GM21367 (cell line): ENCODE measurements around the gene SYNPR.

ENCODE experiments used
- ATAC-seq: cut with Tn5 transposase; IDR thresholded peaks from one replicate; pipeline ENCODE4 v1.9.1; 2021; ENCODE audit not compliant: unreplicated experiment

Gene SYNPR

DNA sequence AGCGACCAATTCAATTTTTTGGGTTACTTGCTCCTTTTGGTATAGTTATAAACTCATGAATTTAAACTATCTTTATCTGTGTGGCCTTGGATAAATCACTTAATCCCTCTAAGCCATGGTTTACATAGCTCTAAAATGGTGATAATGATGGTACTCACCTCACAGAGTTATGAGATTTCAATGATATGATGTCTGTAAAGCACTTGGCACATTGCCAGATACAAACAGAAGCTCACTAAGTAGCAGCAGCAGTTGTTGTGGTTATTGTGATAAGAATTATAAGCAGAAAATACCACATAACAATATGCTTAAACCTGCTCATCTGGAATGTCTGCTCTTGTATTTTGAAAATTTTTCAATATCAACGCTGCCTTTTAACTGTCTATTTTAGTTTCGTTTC lies 189.3 kb downstream of the SYNPR start:
- no peak for ATAC-seq

DNA sequence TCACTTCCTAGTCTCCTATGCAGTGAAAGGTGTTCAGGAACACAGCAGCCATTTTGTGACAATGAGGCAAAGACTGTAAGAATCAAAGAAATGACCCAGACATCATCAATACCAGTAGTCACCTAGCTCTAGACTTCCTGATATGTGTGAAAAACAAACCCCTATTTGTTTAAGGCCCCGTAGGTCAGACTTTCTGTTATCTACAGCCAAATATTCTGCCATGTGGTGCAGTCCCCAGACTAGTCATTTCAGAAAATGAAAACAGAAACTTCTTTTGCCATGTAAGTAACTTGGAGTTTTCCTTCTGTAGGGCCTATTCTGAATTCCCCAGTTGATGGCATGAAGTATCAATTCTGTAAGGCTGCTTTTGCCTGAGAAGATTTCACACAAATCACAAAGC lies 192.6 kb downstream of the SYNPR start:
- no peak for ATAC-seq

DNA sequence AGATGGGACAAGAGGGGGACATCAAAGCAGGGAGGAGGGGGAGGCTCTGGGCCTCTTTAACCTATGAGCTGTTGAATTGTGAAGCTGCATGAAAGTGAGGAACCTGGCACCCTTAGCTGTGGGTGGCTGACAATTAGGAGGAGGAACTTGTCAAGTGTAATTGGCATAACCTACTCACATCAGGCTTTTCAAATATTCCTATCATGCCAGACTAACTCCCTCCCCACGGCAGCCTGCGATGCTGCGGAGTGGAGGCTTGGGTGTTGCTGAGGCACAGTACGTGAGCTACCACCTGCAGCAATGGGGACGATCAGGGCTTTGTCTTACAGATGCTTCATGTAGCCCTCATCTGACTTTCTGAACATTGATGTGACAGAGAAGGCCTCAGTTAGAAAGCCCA lies 193.7 kb downstream of the SYNPR start:
- no peak for ATAC-seq

DNA sequence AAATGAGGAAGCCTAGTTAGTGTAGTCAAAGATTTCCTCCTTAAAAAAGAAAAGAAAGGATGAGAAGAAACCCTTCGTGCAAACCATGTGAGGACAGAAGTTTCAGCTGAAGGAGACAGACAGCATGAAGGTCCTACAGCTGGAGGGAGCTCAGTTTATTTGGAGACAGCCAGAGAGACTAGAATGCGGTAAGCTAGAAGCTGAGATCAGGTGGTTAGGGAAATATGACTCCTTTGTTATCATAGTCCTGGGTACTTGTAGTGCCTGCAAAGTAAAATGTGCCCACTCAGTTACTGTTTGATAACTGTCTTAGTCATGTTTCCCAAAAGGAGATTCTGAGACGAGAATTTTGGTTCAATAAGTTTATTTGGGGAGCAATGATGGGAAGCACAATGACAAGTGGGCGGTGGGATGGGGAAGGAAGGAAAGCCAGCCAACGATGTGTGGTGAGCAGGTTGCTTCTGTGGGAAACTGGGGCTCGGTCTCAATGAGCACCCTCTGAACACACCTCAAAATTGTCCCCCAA lies 195.6 kb downstream of the SYNPR start:
- no peak for ATAC-seq

DNA sequence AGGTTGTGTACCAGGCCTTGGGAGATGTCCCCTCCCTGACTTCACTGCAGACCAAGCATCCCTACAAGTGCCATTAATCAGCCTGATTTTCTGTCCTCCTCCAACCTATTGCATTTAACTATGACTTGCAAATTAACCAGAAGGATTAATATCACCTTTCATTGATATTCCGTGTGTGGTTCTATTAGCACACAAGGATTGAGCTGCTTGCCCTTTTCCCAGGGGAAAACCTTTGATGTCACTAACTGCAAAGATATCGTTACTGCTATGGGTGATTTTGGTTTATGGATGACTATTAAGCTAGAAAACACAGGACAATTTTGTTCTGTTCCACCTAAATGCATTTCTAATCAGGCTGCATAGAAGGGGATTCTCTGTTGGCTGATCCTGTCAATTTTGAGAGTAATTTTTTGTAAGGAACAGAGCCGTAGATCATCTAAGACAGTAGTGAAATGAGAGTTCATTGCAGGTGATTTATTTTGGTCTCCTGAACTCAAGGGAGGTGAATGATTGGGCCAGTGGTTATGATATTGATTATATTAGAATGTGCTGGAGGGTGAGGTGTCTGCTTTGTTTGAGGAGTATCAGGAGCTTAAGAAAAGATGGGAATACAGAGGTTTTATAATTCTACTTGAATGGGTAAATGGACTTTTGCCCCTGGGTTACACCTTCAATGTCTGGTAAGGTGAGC lies 196.9 kb downstream of the SYNPR start:
- no peak for ATAC-seq

DNA sequence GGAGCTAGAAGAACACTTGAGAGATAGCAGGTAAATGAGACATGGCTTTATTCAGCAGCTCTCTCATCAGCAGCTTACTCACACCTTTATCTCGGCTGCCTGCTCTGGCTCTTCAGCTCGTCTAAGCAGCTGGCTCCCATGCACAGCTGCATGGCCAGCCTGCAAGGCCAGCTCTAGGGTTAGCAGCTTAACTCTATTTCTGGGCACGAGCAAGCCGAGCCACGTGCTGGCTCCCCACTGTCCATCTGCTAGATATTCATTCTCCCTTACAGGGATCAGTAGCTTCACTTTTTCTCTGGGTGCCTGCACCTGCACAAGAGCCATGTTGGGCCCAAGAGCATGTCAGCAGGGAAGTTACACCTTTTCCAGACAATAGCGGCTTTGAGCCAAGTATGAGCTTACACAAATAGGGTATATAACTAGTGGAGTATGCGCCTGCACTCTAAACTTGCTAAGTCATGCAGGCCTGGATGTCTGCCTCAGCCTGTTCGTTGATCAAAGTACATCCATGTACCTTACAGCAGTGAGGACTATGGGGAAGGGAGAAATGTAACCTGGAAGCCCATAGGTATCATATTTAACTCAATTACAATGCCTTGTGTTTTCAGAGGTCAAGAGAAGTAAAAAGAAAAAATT lies 199.5 kb downstream of the SYNPR start:
- ATAC-seq = no peak

DNA sequence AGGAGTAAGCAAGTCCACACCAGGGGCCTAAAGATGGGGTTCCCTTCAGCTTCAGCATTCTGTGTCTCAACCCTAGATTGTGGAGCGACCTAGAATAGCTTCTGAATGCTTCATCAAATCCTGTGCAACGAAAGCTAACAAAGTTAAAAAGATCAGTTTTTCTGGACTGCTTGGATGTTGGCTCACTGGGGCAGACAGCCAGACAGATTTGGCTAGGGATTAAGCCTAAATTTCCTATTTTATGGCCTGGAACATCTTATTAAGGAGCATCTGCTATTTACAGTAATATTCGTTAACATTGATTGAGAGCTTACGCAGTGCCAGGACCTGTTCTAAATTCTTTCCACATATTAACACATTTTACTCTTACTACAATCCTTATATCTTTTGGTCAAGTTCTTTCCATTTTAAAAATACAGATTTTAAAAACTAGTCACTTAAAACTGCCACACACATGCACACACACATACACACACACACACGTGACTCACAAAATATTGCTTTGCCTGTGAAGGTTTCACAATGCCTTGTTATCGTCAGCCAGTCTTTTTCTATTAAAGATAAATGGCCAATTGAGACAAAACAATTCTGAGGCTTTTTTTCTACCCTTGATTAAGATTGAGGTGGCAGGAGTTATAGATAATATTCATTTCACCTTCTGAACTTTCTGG lies 201.0 kb downstream of the SYNPR start:
- no peak for ATAC-seq

DNA sequence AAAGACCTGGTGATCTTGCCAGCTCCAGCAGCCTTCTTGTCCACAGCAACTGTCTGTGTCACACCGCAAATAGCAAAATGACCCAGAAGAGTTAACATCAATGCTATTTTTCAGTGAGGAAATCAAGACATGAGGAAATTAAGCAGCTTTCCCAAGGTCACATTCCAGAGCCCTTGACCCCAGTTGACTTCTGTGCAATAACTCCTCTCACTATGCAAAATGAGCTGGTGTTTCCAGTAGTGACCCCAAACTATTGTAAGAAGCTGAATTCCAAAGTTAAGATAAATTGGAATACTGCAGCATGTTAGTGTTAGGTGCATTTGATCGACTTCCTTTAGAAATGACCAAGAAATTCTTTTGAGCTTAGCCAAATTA lies 201.5 kb downstream of the SYNPR start:
- no peak for ATAC-seq

DNA sequence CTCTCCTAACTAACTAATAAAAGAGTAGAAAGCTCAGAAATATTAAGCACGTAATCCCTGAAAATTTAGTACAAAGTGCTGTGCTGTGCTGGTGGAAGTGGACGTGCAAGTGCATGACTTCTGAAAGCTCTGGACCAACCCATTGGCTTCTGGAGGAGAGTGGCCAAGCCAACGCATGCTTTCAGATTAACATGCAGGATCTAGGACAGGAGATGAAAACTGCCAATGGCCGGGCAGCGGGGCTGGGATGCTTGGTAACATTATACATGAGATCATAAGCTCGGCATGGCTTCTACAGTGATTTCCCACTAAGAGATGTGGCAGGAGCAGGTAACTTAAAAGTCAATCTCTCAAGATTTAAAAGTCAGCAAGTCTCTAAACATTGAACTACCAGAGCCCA lies 203.5 kb downstream of the SYNPR start:
- no peak for ATAC-seq

DNA sequence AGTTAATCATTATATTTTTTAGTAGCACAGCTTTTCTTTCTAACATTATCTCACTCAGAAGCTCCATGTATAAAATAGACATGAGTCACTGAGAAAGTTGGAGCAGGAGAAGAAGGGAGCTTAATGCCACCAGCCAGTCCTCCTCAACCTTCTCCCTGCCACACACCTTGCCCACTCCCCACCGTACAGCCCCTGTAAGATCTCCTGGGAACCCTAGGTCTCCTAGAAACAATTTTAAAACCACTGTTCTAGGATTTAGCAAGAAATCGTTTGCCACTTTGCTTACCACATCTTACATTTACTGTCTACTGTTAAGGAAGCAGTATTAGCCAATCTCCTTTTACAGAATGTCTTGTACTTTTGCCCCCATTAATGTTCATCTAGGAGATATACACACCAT lies 204.2 kb downstream of the SYNPR start:
- no peak for ATAC-seq

DNA sequence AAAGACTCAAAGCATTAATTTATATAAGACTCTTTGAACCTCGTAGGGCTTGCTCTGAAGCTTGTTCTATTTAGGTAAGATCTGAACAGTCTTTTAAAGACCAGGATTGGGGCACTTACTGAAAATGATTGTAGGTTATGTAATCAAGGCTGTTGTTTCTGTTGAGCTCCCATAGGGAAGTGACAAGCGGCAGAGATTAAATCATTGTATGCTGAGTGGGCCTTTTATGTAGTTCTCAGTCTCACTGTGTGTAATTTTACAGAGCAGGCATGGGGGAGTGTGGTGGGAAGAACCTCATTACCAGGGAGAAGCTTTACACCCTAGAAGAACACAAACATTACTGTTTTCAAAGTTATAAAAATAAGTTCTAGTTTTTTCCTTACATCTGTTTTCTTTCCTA lies 214.4 kb downstream of the SYNPR start:
- ATAC-seq = no peak

DNA sequence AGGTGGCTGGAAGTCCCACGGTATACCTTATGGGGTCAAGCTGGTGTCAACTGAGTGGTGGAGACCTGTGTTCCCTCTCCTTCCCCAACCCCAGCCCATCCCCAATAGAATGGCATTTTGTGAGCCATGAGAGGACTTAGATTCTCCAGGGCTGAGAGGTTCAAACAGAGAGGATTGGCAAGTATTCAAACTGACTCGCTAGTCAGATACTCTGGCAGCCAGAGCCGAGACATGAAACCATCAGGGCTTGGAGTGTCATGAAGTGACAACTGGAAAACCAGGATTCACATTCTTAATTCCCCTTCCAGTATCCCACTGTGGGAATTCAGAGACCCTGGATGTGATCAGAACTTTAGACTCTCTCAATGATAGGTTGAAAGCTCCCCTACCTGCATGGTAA lies 215.0 kb downstream of the SYNPR start:
- no peak for ATAC-seq

DNA sequence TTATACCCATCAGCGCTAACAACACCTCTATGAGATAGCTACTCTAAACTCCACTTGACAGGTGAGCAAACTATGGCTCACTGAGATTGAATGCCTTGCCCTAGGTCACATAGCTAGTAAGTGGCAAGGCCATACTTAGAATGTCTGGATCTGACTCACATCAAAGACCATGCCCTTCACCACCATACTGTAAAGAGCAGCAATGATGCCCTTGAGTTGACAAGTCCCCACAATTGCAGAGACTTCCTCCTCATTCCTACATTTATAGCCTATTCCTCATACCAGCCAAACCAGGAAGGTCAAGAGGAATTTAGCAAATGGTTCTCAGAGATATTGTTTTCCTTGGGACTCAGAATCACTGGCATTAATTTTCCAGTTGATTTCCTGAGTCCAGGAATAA lies 216.5 kb downstream of the SYNPR start:
- no peak for ATAC-seq

DNA sequence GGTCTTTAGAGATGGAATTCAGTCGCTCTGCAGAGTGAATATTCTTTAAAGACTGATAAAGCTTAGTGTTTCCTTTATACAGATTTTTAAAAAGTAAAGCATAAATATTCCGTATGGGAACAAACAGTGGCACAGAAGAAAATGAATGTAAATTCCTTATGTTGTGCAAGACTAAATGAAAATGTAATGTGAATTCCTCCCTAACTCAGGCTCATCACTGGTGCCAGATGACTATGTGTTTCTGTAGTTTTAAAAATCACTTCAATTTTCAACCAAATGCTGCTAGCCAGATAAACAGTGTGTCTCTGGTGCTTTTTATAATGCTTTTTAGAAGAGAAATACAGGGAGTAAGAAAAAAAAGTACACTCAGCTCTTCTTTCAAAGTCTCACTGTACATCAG lies 219.5 kb downstream of the SYNPR start:
- no peak for ATAC-seq

DNA sequence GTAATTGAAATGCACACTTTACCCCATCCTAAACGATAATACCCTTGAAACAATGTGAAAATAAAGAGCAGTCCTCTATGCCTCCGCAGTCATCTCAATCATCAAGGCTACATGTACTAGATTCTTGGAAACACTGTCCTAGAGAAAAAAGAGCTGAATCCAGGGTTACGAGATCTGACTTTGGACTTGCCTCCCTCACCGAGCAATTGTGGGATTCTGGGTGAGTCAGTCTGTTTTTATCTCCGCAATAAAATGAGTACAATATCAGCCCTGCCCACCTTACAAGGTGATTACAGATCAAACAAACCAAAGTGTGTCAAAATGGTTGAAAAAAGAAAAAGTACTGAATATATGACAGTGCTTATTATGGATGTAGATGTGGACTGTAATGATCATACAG lies 222.1 kb downstream of the SYNPR start:
- ATAC-seq = no peak

DNA sequence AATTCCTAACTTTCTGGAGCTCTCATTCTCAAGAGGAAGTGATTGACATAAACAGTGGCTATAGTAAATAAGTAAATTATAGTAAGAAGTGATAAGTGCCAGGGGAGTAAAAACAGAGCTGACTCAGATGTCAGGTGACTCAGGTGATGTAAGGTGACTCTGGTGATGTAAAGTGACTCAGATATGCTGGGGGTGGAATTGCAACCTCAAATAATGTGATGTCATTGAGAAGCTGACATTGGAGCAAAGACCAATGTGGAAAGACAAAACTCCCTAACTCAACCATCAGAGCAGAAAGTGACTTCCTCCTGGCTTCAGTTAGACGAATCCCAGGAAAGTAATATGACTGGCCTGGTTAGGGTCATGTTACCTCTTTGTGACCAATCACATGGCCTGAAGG lies 230.2 kb downstream of the SYNPR start:
- no peak for ATAC-seq

DNA sequence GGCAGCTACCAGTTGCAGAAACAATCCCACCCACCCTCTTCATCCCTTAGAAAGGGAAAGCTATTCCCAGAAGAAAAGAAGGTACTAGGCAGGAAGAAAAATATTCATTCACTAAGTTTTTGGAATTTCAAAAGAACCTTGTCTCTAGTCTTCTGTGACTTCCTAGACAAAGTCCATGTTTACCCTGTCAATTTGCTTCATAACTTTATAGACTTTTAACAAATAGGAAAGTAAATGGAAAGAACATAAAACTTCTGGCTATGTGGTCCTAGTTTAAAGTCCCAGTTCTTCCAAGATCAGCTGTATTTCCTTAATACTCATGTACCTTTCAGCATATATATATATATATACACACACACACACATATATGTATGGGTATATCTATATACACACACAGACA lies 230.7 kb downstream of the SYNPR start:
- no peak for ATAC-seq

DNA sequence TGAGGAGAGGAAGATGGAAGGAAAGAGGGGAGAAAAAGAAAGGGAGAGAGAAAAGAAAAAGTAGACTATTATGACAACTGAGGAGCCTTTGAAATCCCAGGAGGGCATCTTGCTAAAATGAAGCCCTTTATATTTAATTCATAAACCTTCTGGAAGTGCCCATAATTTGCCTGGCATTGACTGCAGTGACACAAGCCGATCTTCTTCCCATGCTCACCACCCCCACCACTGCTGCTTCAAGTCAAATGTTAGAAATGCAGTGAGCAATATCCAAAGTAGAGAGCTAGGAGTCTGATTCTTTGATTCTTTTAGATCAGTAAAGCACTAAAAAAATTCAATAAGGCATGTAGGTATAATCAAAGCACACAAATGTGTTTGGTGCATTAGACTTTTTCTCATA lies 235.7 kb downstream of the SYNPR start:
- ATAC-seq = no peak

DNA sequence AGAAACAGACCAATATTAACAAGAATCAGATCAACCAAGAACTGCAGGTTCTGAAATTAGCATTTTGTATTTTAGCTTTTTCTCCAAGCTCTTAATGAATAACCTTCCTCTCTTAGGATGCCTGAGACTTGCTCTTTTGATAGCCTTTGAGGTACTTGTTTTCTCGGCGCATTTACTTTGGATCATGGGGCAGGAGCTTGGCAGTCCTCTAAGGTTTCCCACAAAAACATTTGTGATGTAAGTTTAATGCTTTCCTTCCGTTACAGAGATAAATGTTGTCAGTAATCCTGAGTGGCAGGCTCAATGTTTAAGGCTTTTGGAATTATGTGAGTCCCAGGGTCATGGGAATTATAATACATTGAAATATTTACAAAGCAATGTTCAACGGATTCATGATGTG lies 236.6 kb downstream of the SYNPR start:
- no peak for ATAC-seq

DNA sequence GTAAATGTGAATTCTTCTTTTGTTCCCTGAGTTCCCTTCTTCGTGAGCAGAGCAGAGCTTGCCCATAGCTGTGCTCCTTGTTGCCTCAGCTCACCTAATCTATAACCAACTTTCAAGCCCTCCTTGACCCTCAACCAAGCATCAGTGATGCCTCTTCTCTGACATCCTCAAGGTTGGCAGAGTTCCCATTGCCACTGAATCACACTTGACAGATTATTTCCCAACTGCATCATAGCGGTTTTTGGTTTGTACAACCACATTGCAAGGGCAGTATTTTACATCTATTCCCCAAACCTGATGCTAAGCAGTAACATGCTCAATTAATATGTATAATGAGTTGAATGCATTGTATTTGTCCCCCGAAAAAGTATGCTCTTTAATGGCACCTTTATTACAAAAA lies 241.3 kb downstream of the SYNPR start:
- ATAC-seq = no peak

DNA sequence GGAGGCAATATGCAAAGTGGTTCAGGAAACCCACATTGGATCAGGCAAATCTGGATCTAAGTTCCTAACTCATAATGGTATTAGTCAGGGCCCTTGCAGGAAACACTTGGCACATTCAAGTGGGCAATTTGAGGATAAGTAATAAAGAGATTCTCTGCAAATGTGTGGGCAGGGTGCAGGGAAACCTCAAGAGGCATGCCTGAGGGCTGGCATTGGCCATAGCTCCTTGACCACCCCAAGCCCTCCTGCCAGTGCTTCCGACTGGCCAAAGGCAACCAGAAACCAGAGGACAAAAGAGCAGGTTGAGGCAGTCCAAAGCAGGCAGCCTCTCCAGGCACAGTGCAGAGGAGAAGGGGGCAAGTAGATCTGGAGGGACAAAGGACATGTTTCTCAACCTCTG lies 243.5 kb downstream of the SYNPR start:
- no peak for ATAC-seq

DNA sequence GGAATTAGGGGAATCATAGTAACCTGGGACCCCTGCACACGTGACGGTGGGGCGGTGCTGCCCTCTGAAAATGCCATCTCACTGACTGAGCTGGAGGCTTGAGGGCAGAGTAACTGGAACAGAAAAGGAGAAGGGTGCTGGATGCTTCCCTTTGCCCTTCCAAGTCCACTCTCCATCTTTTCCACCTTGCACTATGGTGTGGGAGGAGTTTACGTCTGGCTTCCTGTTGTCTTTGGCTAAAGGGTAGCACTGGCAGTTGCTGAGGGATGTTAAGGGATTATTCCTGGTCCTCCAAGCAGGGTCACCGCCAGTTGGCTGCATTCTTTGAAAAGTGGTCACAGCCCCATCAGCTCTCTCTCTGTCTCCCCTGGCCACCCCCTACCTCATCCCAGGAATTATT lies 245.0 kb downstream of the SYNPR start:
- ATAC-seq = no peak
